ENCODE data around the gene ZNF865. TPM values are rescaled to one million over a fixed set of nuclear protein-coding genes. Genes with fewer than 3 reads are reported as not detected.

ZNF865 gene
- total and polyA plus RNA-seq, 2 experiments from 2014 or later: 1.9 to 11.2 TPM

DNA sequence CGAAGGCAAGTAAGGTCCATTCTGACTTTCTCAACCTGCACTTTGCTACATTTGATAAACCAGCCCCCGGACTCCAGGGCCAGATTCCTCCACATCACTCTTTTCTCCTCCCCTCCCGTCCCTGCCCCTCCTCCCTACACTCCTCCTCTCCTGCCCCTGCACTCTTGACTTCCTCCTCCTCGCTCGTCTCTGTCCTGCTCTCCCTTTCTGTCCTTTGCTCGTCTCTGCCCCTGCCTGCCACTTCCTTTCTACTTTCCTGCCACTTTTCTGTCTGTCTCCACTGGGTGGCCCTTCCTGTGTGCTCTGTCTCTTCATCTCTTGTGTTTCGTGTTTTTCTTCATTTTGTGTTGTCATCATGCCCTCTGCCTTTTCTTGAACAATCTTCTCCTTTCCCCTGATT lies 56.4 kb downstream of the ZNF865 start:
- Histone ChIP-seq H3K9me3 (ENCODE audit: low read depth) (no peaks in the 10 kb centered on the region), H3K27me3 (no peaks in the 10 kb centered on the region), H3K4me1 (ENCODE audit: low read depth) (peaks cover 3% of the 10 kb centered on the region), H3K36me3 (peaks cover 39% of the 10 kb centered on the region), H3K4me3 (no peak overlapping the region), H3K27ac (no peak overlapping the region)
- DNase-seq (ENCODE audit: low read depth in 1 of 2, low spot score in 1 of 2): no peak
- TF ChIP-seq, protein P1, sequence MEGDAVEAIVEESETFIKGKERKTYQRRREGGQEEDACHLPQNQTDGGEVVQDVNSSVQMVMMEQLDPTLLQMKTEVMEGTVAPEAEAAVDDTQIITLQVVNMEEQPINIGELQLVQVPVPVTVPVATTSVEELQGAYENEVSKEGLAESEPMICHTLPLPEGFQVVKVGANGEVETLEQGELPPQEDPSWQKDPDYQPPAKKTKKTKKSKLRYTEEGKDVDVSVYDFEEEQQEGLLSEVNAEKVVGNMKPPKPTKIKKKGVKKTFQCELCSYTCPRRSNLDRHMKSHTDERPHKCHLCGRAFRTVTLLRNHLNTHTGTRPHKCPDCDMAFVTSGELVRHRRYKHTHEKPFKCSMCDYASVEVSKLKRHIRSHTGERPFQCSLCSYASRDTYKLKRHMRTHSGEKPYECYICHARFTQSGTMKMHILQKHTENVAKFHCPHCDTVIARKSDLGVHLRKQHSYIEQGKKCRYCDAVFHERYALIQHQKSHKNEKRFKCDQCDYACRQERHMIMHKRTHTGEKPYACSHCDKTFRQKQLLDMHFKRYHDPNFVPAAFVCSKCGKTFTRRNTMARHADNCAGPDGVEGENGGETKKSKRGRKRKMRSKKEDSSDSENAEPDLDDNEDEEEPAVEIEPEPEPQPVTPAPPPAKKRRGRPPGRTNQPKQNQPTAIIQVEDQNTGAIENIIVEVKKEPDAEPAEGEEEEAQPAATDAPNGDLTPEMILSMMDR (IDR thresholded peaks at IDR 0.05; ENCODE audit: low read depth, low read length): no peak

DNA sequence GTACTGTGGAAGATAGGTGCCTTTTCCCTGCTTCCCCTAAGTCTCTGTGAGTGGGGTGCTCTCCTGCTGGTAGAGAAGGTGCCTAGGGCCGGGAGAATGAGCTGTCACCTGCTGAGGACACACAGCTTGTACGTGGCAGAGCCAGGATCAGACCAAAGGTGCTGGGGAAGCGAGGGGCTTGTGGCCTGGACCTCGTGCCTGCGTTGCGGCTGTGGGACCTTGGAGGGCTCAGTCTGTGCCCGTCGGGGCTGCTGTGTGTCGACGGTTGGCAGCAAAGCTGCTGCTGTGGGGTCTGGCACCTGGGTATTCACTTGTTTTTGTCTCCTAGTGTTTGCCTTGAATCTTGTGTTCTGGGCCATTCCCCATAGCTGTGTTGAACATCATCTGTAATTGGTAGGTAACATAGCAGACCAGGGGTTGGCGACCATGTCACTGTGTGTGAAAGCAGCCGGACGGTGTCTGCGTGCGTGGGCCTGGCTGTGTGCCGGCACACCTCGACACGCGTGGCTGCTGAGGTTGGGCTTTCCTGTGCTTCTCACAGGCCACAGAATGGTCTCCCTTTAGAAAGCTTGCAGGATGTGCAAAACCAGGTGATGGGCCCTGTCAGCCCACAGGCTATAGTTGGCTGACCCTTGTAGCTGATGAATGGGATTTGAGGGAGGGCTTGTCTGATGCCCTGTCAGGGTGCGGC lies 58.5 kb downstream of the ZNF865 start:
- TF ChIP-seq, protein P1 (IDR thresholded peaks at IDR 0.05; ENCODE audit: low read depth, low read length): no peak
- Histone ChIP-seq H3K4me3 (no peak overlapping the region), H3K4me1 (ENCODE audit: low read depth) (no peaks in the 10 kb centered on the region), H3K27ac (no peak overlapping the region), H3K9me3 (ENCODE audit: low read depth) (no peaks in the 10 kb centered on the region), H3K36me3 (peaks cover 51% of the 10 kb centered on the region), H3K27me3 (no peaks in the 10 kb centered on the region)
- DNase-seq (ENCODE audit: low read depth in 1 of 2, low spot score in 1 of 2): no peak

- Histone ChIP-seq H3K27me3 (no peaks in the 10 kb centered on the region), H3K27ac (no peak overlapping the region), H3K9me3 (ENCODE audit: low read depth) (no peaks in the 10 kb centered on the region), H3K4me1 (ENCODE audit: low read depth) (no peaks in the 10 kb centered on the region), H3K36me3 (peaks cover 59% of the 10 kb centered on the region), H3K4me3 (no peak overlapping the region)
- DNase-seq (ENCODE audit: low read depth in 1 of 2, low spot score in 1 of 2): no peak
- TF ChIP-seq, protein P1 (IDR thresholded peaks at IDR 0.05; ENCODE audit: low read depth, low read length): no peak
These were observed 61.0 kb downstream of the ZNF865 start for GRCh38 chr19:55666343-55667005.

Other genes starting within 250 kb of the ZNF865 start
- gene GARIN5B, start 242.4 kb upstream of the ZNF865 start, total RNA-seq: not detected in 2 replicates
- gene GARIN5B, start 242.4 kb upstream of the ZNF865 start, polyA plus RNA-seq: not detected in 2 replicates
- gene IL11, start 235.2 kb upstream of the ZNF865 start, total RNA-seq: 0.12 and 0.49 TPM in 2 replicates
- gene IL11, start 235.2 kb upstream of the ZNF865 start, polyA plus RNA-seq: 0.72 TPM in 1 of 2 replicates, not detected in the other
- gene TMEM190, start 228.8 kb upstream of the ZNF865 start, total RNA-seq: not detected in 2 replicates
- 0.85 and 1.3 TPM in 2 replicates for gene TMEM190, start 228.8 kb upstream of the ZNF865 start, polyA plus RNA-seq
- 0.27 and 0.35 TPM in 2 replicates for gene TMEM238, start 221.4 kb upstream of the ZNF865 start, total RNA-seq
- gene TMEM238, start 221.4 kb upstream of the ZNF865 start, polyA plus RNA-seq: 1.7 and 4.0 TPM in 2 replicates
- gene RPL28, start 219.7 kb upstream of the ZNF865 start, total RNA-seq: 757 and 1,325 TPM in 2 replicates
- gene RPL28, start 219.7 kb upstream of the ZNF865 start, polyA plus RNA-seq: 273 and 320 TPM in 2 replicates
- 54.2 and 244 TPM in 2 replicates for gene UBE2S, start 197.9 kb upstream of the ZNF865 start, total RNA-seq
- gene UBE2S, start 197.9 kb upstream of the ZNF865 start, polyA plus RNA-seq: 164 and 471 TPM in 2 replicates
- gene SHISA7, start 162.3 kb upstream of the ZNF865 start, total RNA-seq: not detected in 2 replicates
- gene SHISA7, start 162.3 kb upstream of the ZNF865 start, polyA plus RNA-seq: not detected in 2 replicates
- 99.4 and 200 TPM in 2 replicates for gene ISOC2, start 144.0 kb upstream of the ZNF865 start, total RNA-seq
- 73.9 and 89.7 TPM in 2 replicates for gene ISOC2, start 144.0 kb upstream of the ZNF865 start, polyA plus RNA-seq
- not detected in 2 replicates for gene C19orf85, start 140.9 kb upstream of the ZNF865 start, total RNA-seq
- gene C19orf85, start 140.9 kb upstream of the ZNF865 start, polyA plus RNA-seq: not detected in 2 replicates
- 15.7 and 16.7 TPM in 2 replicates for gene ZNF628, start 129.0 kb upstream of the ZNF865 start, total RNA-seq
- 0.95 and 0.96 TPM in 2 replicates for gene ZNF628, start 129.0 kb upstream of the ZNF865 start, polyA plus RNA-seq
- 56.5 and 78.7 TPM in 2 replicates for gene NAT14, start 120.5 kb upstream of the ZNF865 start, total RNA-seq
- 137 and 138 TPM in 2 replicates for gene NAT14, start 120.5 kb upstream of the ZNF865 start, polyA plus RNA-seq
- 0.32 and 0.89 TPM in 2 replicates for gene SSC5D, start 117.2 kb upstream of the ZNF865 start, total RNA-seq
- gene SSC5D, start 117.2 kb upstream of the ZNF865 start, polyA plus RNA-seq: 0.15 and 0.60 TPM in 2 replicates
- gene SBK2, start 68.5 kb upstream of the ZNF865 start, total RNA-seq: 2.4 and 5.3 TPM in 2 replicates
- 6.8 and 7.1 TPM in 2 replicates for gene SBK2, start 68.5 kb upstream of the ZNF865 start, polyA plus RNA-seq
- gene SBK3, start 60.1 kb upstream of the ZNF865 start, total RNA-seq: 0.71 and 0.88 TPM in 2 replicates
- not detected in 2 replicates for gene SBK3, start 60.1 kb upstream of the ZNF865 start, polyA plus RNA-seq
- gene ZNF579, start 24.8 kb upstream of the ZNF865 start, total RNA-seq: 10.3 and 13.4 TPM in 2 replicates
- gene ZNF579, start 24.8 kb upstream of the ZNF865 start, polyA plus RNA-seq: 14.9 and 17.7 TPM in 2 replicates
- gene FIZ1, start 6.1 kb upstream of the ZNF865 start, total RNA-seq: 12.8 and 13.6 TPM in 2 replicates
- gene FIZ1, start 6.1 kb upstream of the ZNF865 start, polyA plus RNA-seq: 18.7 and 25.3 TPM in 2 replicates
- 26.5 and 29.1 TPM in 2 replicates for gene ZNF524, start 5.4 kb upstream of the ZNF865 start, total RNA-seq
- gene ZNF524, start 5.4 kb upstream of the ZNF865 start, polyA plus RNA-seq: 15.9 and 17.3 TPM in 2 replicates
- gene ZNF784, start 18.9 kb downstream of the ZNF865 start, total RNA-seq: 15.1 and 15.4 TPM in 2 replicates
- 13.3 and 14.0 TPM in 2 replicates for gene ZNF784, start 18.9 kb downstream of the ZNF865 start, polyA plus RNA-seq
- gene ZNF580, start 35.4 kb downstream of the ZNF865 start, total RNA-seq: 78.4 and 84.9 TPM in 2 replicates
- gene ZNF580, start 35.4 kb downstream of the ZNF865 start, polyA plus RNA-seq: 104 and 124 TPM in 2 replicates
- gene ZNF581, start 38.0 kb downstream of the ZNF865 start, total RNA-seq: 28.4 and 42.0 TPM in 2 replicates
- gene ZNF581, start 38.0 kb downstream of the ZNF865 start, polyA plus RNA-seq: 22.3 and 28.7 TPM in 2 replicates
- 42.4 and 49.2 TPM in 2 replicates for gene CCDC106, start 42.6 kb downstream of the ZNF865 start, total RNA-seq
- gene CCDC106, start 42.6 kb downstream of the ZNF865 start, polyA plus RNA-seq: 40.6 and 43.5 TPM in 2 replicates
- gene U2AF2, start 49.4 kb downstream of the ZNF865 start, total RNA-seq: 170 and 187 TPM in 2 replicates
- 13.4 and 16.3 TPM in 2 replicates for gene U2AF2, start 49.4 kb downstream of the ZNF865 start, polyA plus RNA-seq
- gene EPN1, start 69.6 kb downstream of the ZNF865 start, total RNA-seq: 144 and 164 TPM in 2 replicates
- 151 and 173 TPM in 2 replicates for gene EPN1, start 69.6 kb downstream of the ZNF865 start, polyA plus RNA-seq
- not detected in 2 replicates for gene NLRP9, start 132.8 kb downstream of the ZNF865 start, total RNA-seq
- gene NLRP9, start 132.8 kb downstream of the ZNF865 start, polyA plus RNA-seq: not detected in 2 replicates
- not detected in 2 replicates for gene RFPL4A, start 153.4 kb downstream of the ZNF865 start, total RNA-seq
- not detected in 2 replicates for gene RFPL4A, start 153.4 kb downstream of the ZNF865 start, polyA plus RNA-seq
- gene RFPL4AL1, start 163.5 kb downstream of the ZNF865 start, total RNA-seq: not detected in 2 replicates
- not detected in 2 replicates for gene RFPL4AL1, start 163.5 kb downstream of the ZNF865 start, polyA plus RNA-seq
- not detected in 2 replicates for gene NLRP11, start 226.4 kb downstream of the ZNF865 start, total RNA-seq
- not detected in 2 replicates for gene NLRP11, start 226.4 kb downstream of the ZNF865 start, polyA plus RNA-seq
- not detected in 2 replicates for gene NLRP4, start 230.9 kb downstream of the ZNF865 start, total RNA-seq
- gene NLRP4, start 230.9 kb downstream of the ZNF865 start, polyA plus RNA-seq: not detected in 2 replicates